Lower lobe of right lung (tissue), 2 donors: ENCODE data around the gene EPHB3. TPM values are rescaled to one million over a fixed set of nuclear protein-coding genes. Genes with fewer than 3 reads are reported as not detected.
A peak's percentile ranks its signal among the peaks of the same experiment; 100 is the strongest.

Experiments
- ATAC-seq, 2 donors: fragments of 200-7000 bp; cut with Tn5 transposase; one replicate each; pipeline ENCODE4 v1.9.1; 2020 to 2022; ENCODE audit warnings: mild to moderate bottlenecking in 2 of 2, moderate library complexity in 2 of 2
- DNase-seq: peaks from one replicate; pipeline ENCODE4 v3.0.0-alpha.2; 2020
- H3K27ac ChIP-seq: fragments of 200-600 bp; one replicate; pipeline ENCODE4 v1.8.0; 2022
- H3K27me3 ChIP-seq: fragments of 200-600 bp; one replicate; pipeline ENCODE4 v1.8.0; 2022; ENCODE audit warnings: low read depth
- H3K36me3 ChIP-seq: fragments of 200-600 bp; one replicate; pipeline ENCODE4 v1.8.0; 2022; ENCODE audit warnings: mild to moderate bottlenecking
- H3K4me1 ChIP-seq: fragments of 200-600 bp; one replicate; pipeline ENCODE4 v1.8.0; 2022
- H3K4me3 ChIP-seq: fragments of 200-600 bp; one replicate; pipeline ENCODE4 v1.8.0; 2022; ENCODE audit warnings: mild to moderate bottlenecking
- H3K9me3 ChIP-seq: fragments of 200-600 bp; one replicate; pipeline ENCODE4 v1.8.0; 2022
- intact Hi-C: fragments of 100-400 bp; cut with DNase I; formaldehyde crosslinking; loops from one replicate; pipeline ENCODE4 v1.11.0; 2022
- total RNA-seq: library from RNA; stranded (reverse); fragmentation: NEBNext Ultra II Directional; extraction: Animal tissue kit (Norgen Biotek cat#: 25700); gene quantifications from one replicate; pipeline ENCODE4 v1.2.1, GENCODE V29; 2021
- TF ChIP-seq, protein P1 (sequence below): fragments of 200-600 bp; IDR thresholded peaks from one replicate; pipeline ENCODE4 v1.8.0; 2022; ENCODE audit warnings: antibody characterized with exemption, mild to moderate bottlenecking
- donor health status: DM: no; HTN: yes; CAD: no; lungs with severe emphysema.

EPHB3 gene
- total RNA-seq, 1 donor from 2014 or later: 4.9 TPM

DNA sequence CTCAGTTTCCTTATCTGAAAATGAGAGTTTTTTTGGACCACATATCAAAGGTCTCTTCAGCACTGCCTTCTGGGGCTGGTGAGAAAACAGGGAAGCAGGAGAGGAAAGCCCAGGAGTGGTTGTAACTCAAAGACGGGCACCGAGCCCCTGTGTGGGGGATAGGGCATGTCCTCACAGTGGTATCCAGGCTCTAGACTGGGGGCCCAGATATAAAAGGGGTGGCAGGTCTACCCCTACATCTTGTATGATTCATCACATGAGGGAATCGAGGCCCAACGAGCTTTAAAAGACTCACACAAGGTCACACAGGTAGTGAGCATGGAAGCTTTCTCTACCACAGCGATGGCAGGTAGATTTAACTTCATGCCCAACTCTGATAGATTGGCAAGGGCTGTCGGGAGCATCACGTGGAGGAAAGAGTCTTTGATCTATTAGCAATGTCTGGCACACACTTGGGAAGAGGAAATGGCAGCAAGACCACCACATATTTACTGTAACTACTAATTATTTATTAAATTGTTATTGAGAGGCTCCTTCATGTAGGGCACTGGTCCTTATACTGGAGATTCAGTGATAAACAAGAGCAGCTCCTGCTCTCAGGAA, 4.1 kb upstream of the EPHB3 start:
- Histone ChIP-seq H3K27ac (no peak overlapping the region), H3K4me1 (peaks cover 21% of the 10 kb centered on the region), H3K9me3 (no peaks in the 10 kb centered on the region), H3K27me3 (peaks cover 5% of the 10 kb centered on the region), H3K36me3 (no peaks in the 10 kb centered on the region), H3K4me3 (no peak overlapping the region)
- TF ChIP-seq, protein P1, sequence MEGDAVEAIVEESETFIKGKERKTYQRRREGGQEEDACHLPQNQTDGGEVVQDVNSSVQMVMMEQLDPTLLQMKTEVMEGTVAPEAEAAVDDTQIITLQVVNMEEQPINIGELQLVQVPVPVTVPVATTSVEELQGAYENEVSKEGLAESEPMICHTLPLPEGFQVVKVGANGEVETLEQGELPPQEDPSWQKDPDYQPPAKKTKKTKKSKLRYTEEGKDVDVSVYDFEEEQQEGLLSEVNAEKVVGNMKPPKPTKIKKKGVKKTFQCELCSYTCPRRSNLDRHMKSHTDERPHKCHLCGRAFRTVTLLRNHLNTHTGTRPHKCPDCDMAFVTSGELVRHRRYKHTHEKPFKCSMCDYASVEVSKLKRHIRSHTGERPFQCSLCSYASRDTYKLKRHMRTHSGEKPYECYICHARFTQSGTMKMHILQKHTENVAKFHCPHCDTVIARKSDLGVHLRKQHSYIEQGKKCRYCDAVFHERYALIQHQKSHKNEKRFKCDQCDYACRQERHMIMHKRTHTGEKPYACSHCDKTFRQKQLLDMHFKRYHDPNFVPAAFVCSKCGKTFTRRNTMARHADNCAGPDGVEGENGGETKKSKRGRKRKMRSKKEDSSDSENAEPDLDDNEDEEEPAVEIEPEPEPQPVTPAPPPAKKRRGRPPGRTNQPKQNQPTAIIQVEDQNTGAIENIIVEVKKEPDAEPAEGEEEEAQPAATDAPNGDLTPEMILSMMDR: no peak
- DNase-seq (no peak), ATAC-seq (no peak)
- intact Hi-C loops: no loop called here

DNA sequence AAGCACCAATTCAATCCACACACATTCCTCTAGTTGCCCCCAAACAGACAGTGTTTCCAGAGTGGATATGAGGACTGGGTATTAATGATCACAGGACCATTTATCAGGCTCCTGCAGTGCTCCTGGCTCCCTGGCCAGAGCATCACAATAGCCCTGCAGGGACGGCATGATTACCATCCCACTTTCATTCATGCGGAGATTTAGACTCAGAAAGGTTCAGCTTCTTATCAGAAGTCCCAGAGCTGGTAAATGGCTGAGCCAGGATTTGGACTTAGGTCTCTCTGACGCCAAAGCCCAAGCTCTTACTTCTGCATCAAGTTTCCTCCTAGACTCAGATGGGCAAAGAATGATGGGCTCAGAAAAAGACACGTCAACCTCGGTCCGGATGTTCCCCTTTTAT, 2.9 kb upstream of the EPHB3 start:
- H3K27me3 ChIP-seq: peaks cover 5% of the 10 kb centered on the region
- DNase-seq (peak; percentile 16), ATAC-seq (no peak)
- intact Hi-C loops: no loop called here
- no peak overlapping the region for H3K27ac ChIP-seq
- H3K36me3 ChIP-seq: no peaks in the 10 kb centered on the region
- peaks cover 21% of the 10 kb centered on the region for H3K4me1 ChIP-seq
- TF ChIP-seq, protein P1: no peak
- no peaks in the 10 kb centered on the region for H3K9me3 ChIP-seq
- no peak overlapping the region for H3K4me3 ChIP-seq

DNA sequence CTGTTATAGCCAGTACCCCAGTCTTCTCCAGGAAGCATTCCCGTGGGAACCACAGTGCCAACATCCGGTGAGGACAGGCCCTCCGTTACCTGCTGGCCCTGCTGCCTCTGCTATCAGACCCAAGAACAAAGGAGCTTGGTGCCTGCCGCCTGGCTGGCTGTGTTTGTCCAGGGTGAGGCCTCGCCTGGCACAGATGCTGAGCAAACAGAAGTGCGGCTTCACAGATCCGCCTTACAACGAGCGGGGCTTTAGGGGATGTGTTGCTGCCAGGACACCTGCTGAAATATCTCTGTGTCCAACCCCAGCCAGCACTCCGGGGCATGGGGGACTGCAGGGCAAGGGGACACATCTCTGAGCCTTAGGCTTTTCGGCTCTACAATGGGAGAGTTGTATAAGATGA, 2.2 kb upstream of the EPHB3 start:
- TF ChIP-seq, protein P1: no peak
- peaks cover 5% of the 10 kb centered on the region for H3K27me3 ChIP-seq
- no peaks in the 10 kb centered on the region for H3K36me3 ChIP-seq
- intact Hi-C loops: no loop called here
- H3K9me3 ChIP-seq: no peaks in the 10 kb centered on the region
- DNase-seq (peak; percentile 72), ATAC-seq (peak in 1 of 2 donors; percentile 12)
- H3K27ac ChIP-seq: no peak overlapping the region
- no peak overlapping the region for H3K4me3 ChIP-seq
- peaks cover 25% of the 10 kb centered on the region for H3K4me1 ChIP-seq

DNA sequence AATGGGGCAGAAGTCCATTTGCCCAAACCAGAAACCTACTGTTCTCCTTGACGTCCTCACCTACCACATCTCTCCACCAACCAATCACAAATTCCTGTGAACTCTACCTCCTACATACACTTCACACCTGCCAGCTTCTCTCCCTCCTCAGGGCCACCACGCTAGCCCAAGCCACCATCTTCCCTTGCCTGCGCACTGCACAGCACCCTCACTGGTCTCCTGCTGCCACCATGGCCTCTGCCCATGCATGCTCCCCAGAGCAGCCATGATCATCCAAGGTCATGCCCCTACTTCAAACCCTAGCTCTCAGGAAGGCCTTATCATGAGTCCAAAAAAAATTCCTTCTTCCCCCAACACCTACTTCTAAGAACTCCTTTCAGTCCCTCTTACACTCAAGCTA, 1.1 kb upstream of the EPHB3 start:
- H3K4me3 ChIP-seq: peak overlapping the region; percentile 66
- ATAC-seq (no peak), DNase-seq (peak; percentile 24)
- TF ChIP-seq, protein P1: no peak
- H3K9me3 ChIP-seq: no peaks in the 10 kb centered on the region
- H3K27me3 ChIP-seq: peaks cover 5% of the 10 kb centered on the region
- peaks cover 37% of the 10 kb centered on the region for H3K4me1 ChIP-seq
- no peak overlapping the region for H3K27ac ChIP-seq
- intact Hi-C loops: no loop called here
- no peaks in the 10 kb centered on the region for H3K36me3 ChIP-seq

DNA sequence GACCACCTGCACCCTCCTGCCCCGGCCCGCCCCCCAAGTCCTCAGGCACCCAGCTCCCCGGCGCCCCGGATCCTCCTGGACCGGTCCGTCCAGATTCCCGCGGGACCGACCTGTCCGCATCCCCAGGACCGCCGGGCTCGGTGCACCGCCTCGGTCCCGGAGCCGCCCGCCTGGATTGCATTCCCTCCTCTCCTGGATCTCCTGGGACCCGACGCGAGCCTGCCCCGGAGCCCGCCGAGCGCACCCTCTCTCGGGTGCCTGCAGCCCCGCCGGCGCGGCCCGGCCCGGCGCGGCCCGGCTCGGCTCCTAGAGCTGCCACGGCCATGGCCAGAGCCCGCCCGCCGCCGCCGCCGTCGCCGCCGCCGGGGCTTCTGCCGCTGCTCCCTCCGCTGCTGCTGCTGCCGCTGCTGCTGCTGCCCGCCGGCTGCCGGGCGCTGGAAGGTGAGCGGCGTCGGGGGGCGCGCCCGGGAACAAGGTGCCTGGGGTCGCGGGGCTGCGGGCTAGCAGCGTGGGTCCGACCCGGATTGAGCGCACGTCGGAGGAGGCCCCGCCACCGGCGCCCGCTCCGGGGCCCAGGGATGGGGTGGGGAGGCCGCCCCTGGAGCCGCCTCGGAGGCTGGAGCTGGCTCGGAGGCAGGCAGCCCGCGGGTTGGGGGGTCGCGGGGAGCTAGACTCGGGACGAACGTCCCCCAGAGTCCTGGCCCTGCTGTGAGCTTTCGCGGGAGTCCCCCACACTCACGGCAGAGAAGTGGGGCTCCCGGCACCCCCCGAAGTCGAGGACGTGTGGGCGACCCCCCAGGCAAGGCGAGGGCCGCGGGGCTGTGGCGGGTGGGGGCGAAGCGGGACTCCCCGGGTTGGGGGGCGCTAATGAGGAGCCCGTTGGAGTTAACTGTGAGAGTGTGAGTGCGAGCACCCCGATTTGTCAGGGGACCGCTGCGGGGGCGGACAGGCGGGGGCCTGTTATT, 610 bp downstream of the EPHB3 start:
- H3K4me3 ChIP-seq: peak overlapping the region; percentile 66
- DNase-seq (no peak), ATAC-seq (peak; percentile 20 to 22)
- no peaks in the 10 kb centered on the region for H3K36me3 ChIP-seq
- H3K4me1 ChIP-seq: peaks cover 44% of the 10 kb centered on the region
- peak overlapping the region; percentile 56 for H3K27ac ChIP-seq
- TF ChIP-seq, protein P1: no peak
- intact Hi-C loops: no loop called here
- no peaks in the 10 kb centered on the region for H3K9me3 ChIP-seq
- H3K27me3 ChIP-seq: peaks cover 5% of the 10 kb centered on the region
